DND-41 (cell line): Measurements from ENCODE around the gene FAM3D.
"Not testable (repeated sequence)": the region's sequence is repeated elsewhere in the genome, so short reads cannot be mapped to it uniquely, and the experiment has no call there.

Experiments
- ATAC-seq: fragments of 200-7000 bp; cut with Tn5 transposase; 3 replicates; pipeline ENCODE4 v1.9.1; 2021; ENCODE audit warnings: low read depth; ENCODE audit not compliant: insufficient read depth
- DNase-seq: peaks from one replicate; pipeline ENCODE4 v3.0.0-alpha.2; 2020
- H2AFZ ChIP-seq: 2 replicates; pipeline ENCODE4 v1.6.0; 2012; ENCODE audit warnings: low read depth, low read length
- H3K27ac ChIP-seq: 2 replicates; pipeline ENCODE4 v1.5.1; 2012; ENCODE audit warnings: low read length, inconsistent platforms
- H3K27me3 ChIP-seq: fragments of 200-600 bp; sonication (generic); 2 replicates; pipeline ENCODE4 v1.6.0; 2012; ENCODE audit warnings: low read length, mild to moderate bottlenecking, inconsistent platforms; ENCODE audit not compliant: insufficient read depth, poor library complexity
- H3K36me3 ChIP-seq: 2 replicates; pipeline ENCODE4 v1.5.1; 2012; ENCODE audit warnings: low read length, inconsistent platforms; ENCODE audit not compliant: insufficient read depth
- H3K4me1 ChIP-seq: 2 replicates; pipeline ENCODE4 v1.5.1; 2012; ENCODE audit warnings: mild to moderate bottlenecking, low read length; ENCODE audit not compliant: insufficient read depth
- H3K4me2 ChIP-seq: 2 replicates; pipeline ENCODE4 v1.6.0; 2012; ENCODE audit warnings: mild to moderate bottlenecking, moderate library complexity, low read length, inconsistent platforms; ENCODE audit not compliant: insufficient read depth
- H3K4me3 ChIP-seq, 2 experiments: fragments of 200-600 bp in 1 of 2; shearing (Covaris generic) in 1 of 2; 2 replicates each; pipeline ENCODE4 v1.5.1; 2012 to 2016; ENCODE audit warnings: inconsistent platforms in 2 of 2, low read length in 2 of 2, mild to moderate bottlenecking in 2 of 2, low read depth in 1 of 2, moderate library complexity in 1 of 2
- H3K79me2 ChIP-seq: 2 replicates; pipeline ENCODE4 v1.6.0; 2012; ENCODE audit warnings: low read length, inconsistent platforms; ENCODE audit not compliant: insufficient read depth
- H3K9ac ChIP-seq: 2 replicates; pipeline ENCODE4 v1.6.0; 2012; ENCODE audit warnings: low read depth, mild to moderate bottlenecking, inconsistent platforms, low read length, moderate library complexity
- H3K9me3 ChIP-seq: 2 replicates; pipeline ENCODE4 v1.5.1; 2012; ENCODE audit warnings: low read length, moderate library complexity, mild to moderate bottlenecking, inconsistent platforms; ENCODE audit not compliant: insufficient read depth, severe bottlenecking
- H4K20me1 ChIP-seq: 2 replicates; pipeline ENCODE4 v1.6.0; 2012; ENCODE audit warnings: low read length; ENCODE audit not compliant: insufficient read depth
- EZH2 ChIP-seq: IDR thresholded peaks from 3 replicates; pipeline ENCODE4 v1.6.1; 2012; ENCODE audit warnings: borderline replicate concordance, low read depth, mild to moderate bottlenecking, moderate library complexity, low read length, inconsistent platforms; ENCODE audit not compliant: severe bottlenecking
- TF ChIP-seq, protein P1 (sequence below): IDR thresholded peaks from 2 replicates; pipeline ENCODE4 v1.5.1; 2012; ENCODE audit warnings: borderline replicate concordance, low read length, moderate library complexity, mild to moderate bottlenecking; ENCODE audit not compliant: poor library complexity, severe bottlenecking; ENCODE audit errors: extremely low read depth

FAM3D gene, protein sequence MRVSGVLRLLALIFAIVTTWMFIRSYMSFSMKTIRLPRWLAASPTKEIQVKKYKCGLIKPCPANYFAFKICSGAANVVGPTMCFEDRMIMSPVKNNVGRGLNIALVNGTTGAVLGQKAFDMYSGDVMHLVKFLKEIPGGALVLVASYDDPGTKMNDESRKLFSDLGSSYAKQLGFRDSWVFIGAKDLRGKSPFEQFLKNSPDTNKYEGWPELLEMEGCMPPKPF

DNA sequence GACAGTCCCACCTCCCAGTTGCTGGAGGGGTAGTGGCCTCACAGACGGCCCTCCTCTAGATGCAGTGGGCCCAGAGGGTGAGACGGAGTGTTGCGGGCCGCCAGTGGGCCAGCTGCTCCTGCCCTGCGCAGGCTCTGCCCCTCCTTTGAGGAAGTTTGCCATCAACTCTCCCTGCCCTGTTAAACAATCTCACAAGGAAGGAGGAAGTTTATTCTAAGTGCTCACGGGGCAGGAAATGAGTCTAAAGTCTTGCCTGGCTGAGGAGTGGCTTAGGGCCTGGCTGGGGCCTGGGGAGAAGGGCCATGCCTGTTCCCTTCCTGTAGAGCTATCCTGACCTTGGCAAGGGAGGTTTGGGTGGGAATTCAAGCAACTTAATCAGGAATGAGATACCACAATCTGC is at the start of gene FAM3D:
Gene FAM3D (minus strand): TSS at position 92 of the 400 bp plus-strand sequence. CDS start 11,211 bp downstream, outside the sequence.
- no peaks in the 10 kb centered on the region for H3K4me1 ChIP-seq
- H3K9ac ChIP-seq, result no peak within 1 kb of the TSS
- no peak within 1 kb of the TSS for H2AFZ ChIP-seq
- H3K9me3 ChIP-seq, result no peaks in the 10 kb centered on the region
- peaks cover 4% of the 10 kb centered on the region for H3K27me3 ChIP-seq
- ATAC-seq (no peak), DNase-seq (no peak)
- no peaks in the 10 kb centered on the region for H3K79me2 ChIP-seq
- no peak within 1 kb of the TSS for H3K27ac ChIP-seq
- TF ChIP-seq, protein P1, sequence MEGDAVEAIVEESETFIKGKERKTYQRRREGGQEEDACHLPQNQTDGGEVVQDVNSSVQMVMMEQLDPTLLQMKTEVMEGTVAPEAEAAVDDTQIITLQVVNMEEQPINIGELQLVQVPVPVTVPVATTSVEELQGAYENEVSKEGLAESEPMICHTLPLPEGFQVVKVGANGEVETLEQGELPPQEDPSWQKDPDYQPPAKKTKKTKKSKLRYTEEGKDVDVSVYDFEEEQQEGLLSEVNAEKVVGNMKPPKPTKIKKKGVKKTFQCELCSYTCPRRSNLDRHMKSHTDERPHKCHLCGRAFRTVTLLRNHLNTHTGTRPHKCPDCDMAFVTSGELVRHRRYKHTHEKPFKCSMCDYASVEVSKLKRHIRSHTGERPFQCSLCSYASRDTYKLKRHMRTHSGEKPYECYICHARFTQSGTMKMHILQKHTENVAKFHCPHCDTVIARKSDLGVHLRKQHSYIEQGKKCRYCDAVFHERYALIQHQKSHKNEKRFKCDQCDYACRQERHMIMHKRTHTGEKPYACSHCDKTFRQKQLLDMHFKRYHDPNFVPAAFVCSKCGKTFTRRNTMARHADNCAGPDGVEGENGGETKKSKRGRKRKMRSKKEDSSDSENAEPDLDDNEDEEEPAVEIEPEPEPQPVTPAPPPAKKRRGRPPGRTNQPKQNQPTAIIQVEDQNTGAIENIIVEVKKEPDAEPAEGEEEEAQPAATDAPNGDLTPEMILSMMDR, result no peak
- TF ChIP-seq EZH2, result no peak
- no peaks in the 10 kb centered on the region for H4K20me1 ChIP-seq
- H3K36me3 ChIP-seq, result no peaks in the 10 kb centered on the region
- no peak within 1 kb of the TSS for H3K4me2 ChIP-seq
- no peak within 1 kb of the TSS for H3K4me3 ChIP-seq

DNA sequence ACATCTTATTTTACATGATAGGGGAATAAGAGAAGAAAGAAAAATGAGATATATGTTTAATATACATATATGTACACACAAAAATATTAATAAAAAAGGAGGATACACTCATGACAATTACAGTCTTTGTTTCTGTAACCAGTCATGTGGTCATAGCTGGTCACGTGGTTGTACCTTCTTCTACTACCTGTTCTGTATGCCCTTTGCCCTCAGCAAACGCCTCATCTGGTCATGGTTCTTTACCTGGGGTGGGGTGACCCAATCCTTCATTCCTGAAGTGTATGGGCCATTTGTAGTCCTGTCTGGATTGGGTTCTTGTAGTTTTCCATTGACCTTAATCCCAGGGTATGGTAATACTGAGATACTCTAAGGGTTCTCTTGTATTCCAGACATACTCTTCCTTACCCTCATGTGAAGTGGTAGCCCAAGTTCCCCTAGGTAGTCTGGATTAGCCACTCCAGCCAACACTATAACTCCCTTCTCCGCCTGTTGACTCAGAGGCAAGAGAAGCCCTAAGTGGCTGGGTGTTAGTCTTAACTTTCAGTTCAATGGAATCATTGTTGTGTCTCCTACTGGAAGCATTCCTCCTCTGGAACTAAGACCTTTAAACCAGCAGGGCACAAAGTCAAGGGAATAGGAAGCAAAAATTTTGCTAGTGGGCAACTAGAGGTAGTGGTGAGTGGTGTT is 47.3 kb upstream of the FAM3D start:
- Histone ChIP-seq H3K9ac (no peak overlapping the region), H3K27me3 (no peaks in the 10 kb centered on the region), H3K4me1 (no peaks in the 10 kb centered on the region), H3K27ac (no peak overlapping the region), H3K9me3 (no peaks in the 10 kb centered on the region), H3K4me3 (no peak overlapping the region), H4K20me1 (no peaks in the 10 kb centered on the region), H3K36me3 (no peaks in the 10 kb centered on the region), H3K79me2 (no peaks in the 10 kb centered on the region), H2AFZ (no peak overlapping the region), H3K4me2 (no peak overlapping the region)
- DNase-seq (no peak), ATAC-seq (no peak)
- no peak for TF ChIP-seq EZH2
- TF ChIP-seq, protein P1, result no peak

DNA sequence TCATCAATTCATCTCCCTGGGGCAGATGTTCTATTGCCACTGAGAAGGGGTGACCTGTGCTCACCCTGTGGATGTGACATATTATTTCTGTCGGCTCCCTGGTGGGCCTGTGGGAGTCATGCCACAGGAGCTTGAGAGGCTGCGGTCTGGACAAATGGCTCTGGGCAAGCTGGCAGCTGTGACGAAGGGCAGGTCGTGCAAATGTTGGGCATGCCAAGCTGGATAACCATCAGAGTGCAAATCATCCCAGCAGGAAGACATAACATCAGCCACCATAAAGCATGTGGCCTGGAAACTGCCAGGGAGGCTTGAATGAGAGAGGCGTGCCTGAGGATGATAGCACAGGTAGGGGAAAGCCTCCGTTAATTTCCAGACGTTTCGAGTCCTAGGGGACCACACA is 45.3 kb upstream of the FAM3D start:
- Histone ChIP-seq H3K36me3 (no peaks in the 10 kb centered on the region), H4K20me1 (no peaks in the 10 kb centered on the region), H3K4me3 (no peak overlapping the region), H2AFZ (no peak overlapping the region), H3K27me3 (no peaks in the 10 kb centered on the region), H3K4me1 (no peaks in the 10 kb centered on the region), H3K9ac (no peak overlapping the region), H3K9me3 (no peaks in the 10 kb centered on the region), H3K79me2 (no peaks in the 10 kb centered on the region), H3K27ac (no peak overlapping the region), H3K4me2 (no peak overlapping the region)
- ATAC-seq (no peak), DNase-seq (no peak)
- TF ChIP-seq EZH2, result no peak
- TF ChIP-seq, protein P1, result no peak

DNA sequence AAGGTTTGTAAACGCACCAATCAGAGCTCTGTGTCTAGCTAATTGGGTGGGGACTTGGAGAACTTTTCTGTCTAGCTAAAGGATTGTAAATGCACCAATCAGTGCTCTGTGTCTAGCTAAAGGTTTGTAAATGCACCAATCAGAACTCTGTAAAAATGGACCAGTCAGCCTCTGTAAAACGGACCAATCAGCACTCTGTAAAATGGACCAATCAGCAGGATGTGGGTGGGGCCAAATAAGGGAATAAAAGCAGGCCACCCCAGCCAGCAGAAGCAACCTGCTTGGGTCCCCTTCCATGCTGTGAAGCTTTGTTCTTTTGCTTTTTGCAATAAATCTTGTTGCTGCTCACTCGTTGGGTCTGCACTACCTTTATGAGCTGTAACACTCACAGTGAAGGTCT is 42.4 kb upstream of the FAM3D start:
- H3K4me1 ChIP-seq, H3K36me3 ChIP-seq, H3K4me2 ChIP-seq, H2AFZ ChIP-seq, ATAC-seq, H4K20me1 ChIP-seq, H3K4me3 ChIP-seq, H3K27ac ChIP-seq, H3K27me3 ChIP-seq, DNase-seq, H3K79me2 ChIP-seq, H3K9ac ChIP-seq, H3K9me3 ChIP-seq: not testable (repeated sequence)
